H4 (cell line): Measurements from ENCODE around the gene ATF4. TPM values are rescaled to one million over a fixed set of nuclear protein-coding genes. Genes with fewer than 3 reads are reported as not detected.
"Not testable (repeated sequence)": the region's sequence is repeated elsewhere in the genome, so short reads cannot be mapped to it uniquely, and the experiment has no call there.

ENCODE experiments used
- DNase-seq: peaks from one replicate; pipeline ENCODE4 v3.0.0-alpha.2; 2015; ENCODE audit warnings: low spot score
- total RNA-seq: library from RNA; depleted of rRNA; stranded (reverse); fragments of >200 nt; shearing (Covaris generic); gene quantifications from 2 replicates; pipeline ENCODE4 v1.2.3, GENCODE V29; 2014

ATF4 gene
- total RNA-seq, 1 experiment from 2014 or later, result 444 TPM

GRCh38 chr22:39489094-39490068 is 31.0 kb upstream of the ATF4 start:
- no peak for DNase-seq

- peak; percentile 67 for DNase-seq
Measured at GRCh38 chr22:39490135-39490798, 30.1 kb upstream of the ATF4 start.

- DNase-seq, result no peak
Measured at GRCh38 chr22:39490966-39491680, 29.2 kb upstream of the ATF4 start.

- DNase-seq, result no peak
Measured at GRCh38 chr22:39491696-39492095, 28.7 kb upstream of the ATF4 start.

- no peak for DNase-seq
Measured at GRCh38 chr22:39492186-39492585, 28.2 kb upstream of the ATF4 start.

- DNase-seq, result peak; percentile 35
Measured at GRCh38 chr22:39493759-39494158, 26.6 kb upstream of the ATF4 start.

GRCh38 chr22:39494471-39495120 is 25.8 kb upstream of the ATF4 start:
- DNase-seq, result no peak

GRCh38 chr22:39496131-39496838 is 24.1 kb upstream of the ATF4 start:
- peak; percentile 57 for DNase-seq

GRCh38 chr22:39497429-39497828 is 22.9 kb upstream of the ATF4 start:
- no peak for DNase-seq

- no peak for DNase-seq
Measured at GRCh38 chr22:39498368-39498767, 22.0 kb upstream of the ATF4 start.

- no peak for DNase-seq
Measured at GRCh38 chr22:39498802-39499201, 21.6 kb upstream of the ATF4 start.

GRCh38 chr22:39500101-39500500 is 20.3 kb upstream of the ATF4 start:
- no peak for DNase-seq

- no peak for DNase-seq
Measured at GRCh38 chr22:39501644-39502108, 18.7 kb upstream of the ATF4 start.

GRCh38 chr22:39502109-39502788 is 18.1 kb upstream of the ATF4 start, which contains the start of gene MIEF1:
Gene MIEF1 (plus strand): TSS chr22:39502290. CDS start chr22:39511295, 9,005 bp downstream.
- DNase-seq, result peak; percentile 95

GRCh38 chr22:39502789-39503409 is 17.5 kb upstream of the ATF4 start:
- DNase-seq, result no peak

GRCh38 chr22:39503630-39504029 is 16.7 kb upstream of the ATF4 start:
- no peak for DNase-seq

GRCh38 chr22:39504071-39504470 is 16.3 kb upstream of the ATF4 start:
- DNase-seq, result no peak

GRCh38 chr22:39507021-39507420 is 13.3 kb upstream of the ATF4 start:
- not testable (repeated sequence) for DNase-seq

- DNase-seq, result no peak
Measured at GRCh38 chr22:39508393-39508792, 12.0 kb upstream of the ATF4 start.
